ENCODE results near the gene RTL10. TPM values are rescaled to one million over a fixed set of nuclear protein-coding genes. Genes with fewer than 3 reads are reported as not detected.

The RTL10 gene
- total and polyA plus RNA-seq, 2 of the 4 experiments (the other 2 are of a cell fraction): 8.6 to 12.1 TPM

DNA sequence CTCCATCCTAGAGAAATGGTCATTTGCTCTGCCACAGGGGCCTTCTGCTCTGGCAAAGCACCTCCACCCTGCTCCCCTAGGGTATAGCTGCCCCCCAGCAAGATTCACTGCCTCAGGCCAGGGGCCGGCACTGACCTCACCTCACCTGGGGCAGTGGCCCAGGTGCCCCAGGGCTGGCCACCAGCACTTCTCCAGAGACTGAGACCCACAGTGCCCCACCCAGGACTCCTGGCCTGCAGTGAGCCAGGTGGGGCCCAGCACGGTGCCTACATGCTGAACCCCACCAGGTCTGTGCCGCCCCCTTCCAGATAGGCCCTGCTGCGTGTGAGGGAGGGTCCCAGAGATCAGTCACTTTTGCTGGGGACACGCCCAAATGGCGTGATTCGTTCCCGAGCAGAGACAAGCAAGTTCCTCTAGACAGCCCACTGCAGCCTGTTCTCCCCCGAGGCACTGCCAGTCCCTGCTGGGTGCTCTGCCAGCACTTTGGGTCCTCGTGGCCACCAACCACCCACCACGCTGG is 10.8 kb downstream of the RTL10 start:
- Histone ChIP-seq H3K23ac (ENCODE audit: low read depth, low read length) (no peak overlapping the region), H2BK15ac (ENCODE audit: low read depth, low read length) (no peak overlapping the region), H2BK120ac (ENCODE audit: low read depth, low read length) (no peak overlapping the region), H3K4me3 (ENCODE audit: insufficient read depth, low read depth, low read length) (no peak overlapping the region), H3K56ac (ENCODE audit: extremely low read depth, insufficient read depth, low read length) (no peak overlapping the region), H3K79me1 (ENCODE audit: low read depth in 1 of 2, low read length in 2 of 2) (peaks cover 20 to 71% of the 10 kb centered on the region in 2 experiments), H3K4me1 (ENCODE audit: control insufficient read depth, insufficient read depth, low read length) (peaks cover 8% of the 10 kb centered on the region), H4K20me1 (ENCODE audit: insufficient read depth, low read length) (peaks cover 37% of the 10 kb centered on the region), H3K14ac (replicated peaks; ENCODE audit: low read depth, low read length) (no peak overlapping the region), H3K9me3 (ENCODE audit: control insufficient read depth, insufficient read depth, low read length) (peaks cover 3% of the 10 kb centered on the region; the same call in 1 of the 2 replicates), H3K4ac (ENCODE audit: low read depth, low read length) (no peak overlapping the region), H3K27ac (ENCODE audit: insufficient read depth, low read length) (no peak overlapping the region), H2BK5ac (ENCODE audit: low read depth, low read length, poor library complexity, severe bottlenecking) (no peak overlapping the region), H3K27me3 (ENCODE audit: control insufficient read depth, insufficient read depth, low read length) (no peaks in the 10 kb centered on the region), H3K4me2 (ENCODE audit: low read depth, low read length) (no peak overlapping the region), H3K36me3 (ENCODE audit: control insufficient read depth, insufficient read depth, low read length) (peaks cover 6% of the 10 kb centered on the region), H3K9me1 (ENCODE audit: insufficient read depth, low read length) (peaks cover 19% of the 10 kb centered on the region), H2BK20ac (ENCODE audit: low read depth, low read length) (no peak overlapping the region), H2AFZ (replicated peaks; ENCODE audit: low read length, poor library complexity) (no peak overlapping the region), H4K5ac (ENCODE audit: low read depth, low read length) (no peak overlapping the region), H4K8ac (ENCODE audit: low read depth in 2 of 2, low read length in 2 of 2) (no peak overlapping the region), H3K9ac (ENCODE audit: low read depth, low read length) (no peak overlapping the region), H3K18ac (ENCODE audit: low read depth, low read length) (no peak overlapping the region), H4K91ac (ENCODE audit: insufficient read depth, low read depth, low read length) (no peak overlapping the region), H2AK9ac (replicated peaks; ENCODE audit: low read depth, low read length, poor library complexity) (peak overlapping the region; percentile 62), H2AK5ac (ENCODE audit: low read depth, low read length) (no peak overlapping the region)
- DNase-seq (no peak), ATAC-seq (ENCODE audit: low read depth) (no peak)
- dilution Hi-C loops (cut with HindIII; ENCODE audit: low sequenced_read_pairs, unreplicated experiment) (no loop called here), in situ Hi-C loops (cut with MboI; ENCODE audit: low sequenced_read_pairs) (no loop called here), intact Hi-C loops (cut with micrococcal nuclease) (no loop called here)
- ChIA-PET CTCF (no interaction called here), POLR2A (ENCODE audit: unreplicated experiment) (no interaction called here)
- WGBS, 2 experiments (ENCODE audit: extremely low coverage in 2 of 2, insufficient read length in 1 of 2): 100% methylated on average over 6 of the region's 11 CpGs; no CpG with 5 or more reads in 1 of the 2 experiments
- TF ChIP-seq RCOR1 (IDR thresholded peaks at IDR 0.05; ENCODE audit: insufficient replicate concordance, low read length): no peak
- TF ChIP-seq MAFK (IDR thresholded peaks at IDR 0.05; ENCODE audit: low read depth, low read length): no peak
- TF ChIP-seq POLR2A (IDR thresholded peaks at IDR 0.05; ENCODE audit: low read depth, low read length): no peak
- no peak for TF ChIP-seq RAD21 (IDR thresholded peaks at IDR 0.05; ENCODE audit: low read length)
- TF ChIP-seq, protein P1, sequence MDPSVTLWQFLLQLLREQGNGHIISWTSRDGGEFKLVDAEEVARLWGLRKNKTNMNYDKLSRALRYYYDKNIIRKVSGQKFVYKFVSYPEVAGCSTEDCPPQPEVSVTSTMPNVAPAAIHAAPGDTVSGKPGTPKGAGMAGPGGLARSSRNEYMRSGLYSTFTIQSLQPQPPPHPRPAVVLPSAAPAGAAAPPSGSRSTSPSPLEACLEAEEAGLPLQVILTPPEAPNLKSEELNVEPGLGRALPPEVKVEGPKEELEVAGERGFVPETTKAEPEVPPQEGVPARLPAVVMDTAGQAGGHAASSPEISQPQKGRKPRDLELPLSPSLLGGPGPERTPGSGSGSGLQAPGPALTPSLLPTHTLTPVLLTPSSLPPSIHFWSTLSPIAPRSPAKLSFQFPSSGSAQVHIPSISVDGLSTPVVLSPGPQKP (IDR thresholded peaks at IDR 0.05; ENCODE audit: borderline replicate concordance, low read depth, low read length): no peak
- no peak for TF ChIP-seq CEBPB (IDR thresholded peaks at IDR 0.05; ENCODE audit: low read depth, low read length)
- TF ChIP-seq NFE2L2 (IDR thresholded peaks at IDR 0.05; ENCODE audit: low read depth, low read length): no peak
- no peak for TF ChIP-seq SMC3 (IDR thresholded peaks at IDR 0.05; ENCODE audit: low read depth, low read length)
- no peak for TF ChIP-seq FOS (IDR thresholded peaks at IDR 0.05; ENCODE audit: low read depth, low read length)
- no peak for TF ChIP-seq MXI1 (IDR thresholded peaks at IDR 0.05; ENCODE audit: borderline replicate concordance, low read depth, low read length)
- no peak for TF ChIP-seq BHLHE40 (IDR thresholded peaks at IDR 0.05; ENCODE audit: low read depth, low read length)
- no peak for TF ChIP-seq RFX5 (IDR thresholded peaks at IDR 0.05; ENCODE audit: low read depth, low read length)
- TF ChIP-seq, protein P2, sequence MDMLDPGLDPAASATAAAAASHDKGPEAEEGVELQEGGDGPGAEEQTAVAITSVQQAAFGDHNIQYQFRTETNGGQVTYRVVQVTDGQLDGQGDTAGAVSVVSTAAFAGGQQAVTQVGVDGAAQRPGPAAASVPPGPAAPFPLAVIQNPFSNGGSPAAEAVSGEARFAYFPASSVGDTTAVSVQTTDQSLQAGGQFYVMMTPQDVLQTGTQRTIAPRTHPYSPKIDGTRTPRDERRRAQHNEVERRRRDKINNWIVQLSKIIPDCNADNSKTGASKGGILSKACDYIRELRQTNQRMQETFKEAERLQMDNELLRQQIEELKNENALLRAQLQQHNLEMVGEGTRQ (IDR thresholded peaks at IDR 0.05; ENCODE audit: low read depth, low read length): no peak
- TF ChIP-seq MAZ (IDR thresholded peaks at IDR 0.05; ENCODE audit: borderline replicate concordance, low read depth, low read length): no peak
- no peak for TF ChIP-seq CHD1 (IDR thresholded peaks at IDR 0.05; ENCODE audit: low read depth, low read length)
- no TSS peak for BruUV-seq (replicated peaks)
